WTC11 (cell line): ENCODE results near the gene SLC19A1. TPM values are rescaled to one million over a fixed set of nuclear protein-coding genes. Genes with fewer than 3 reads are reported as not detected.

Source experiments
- ATAC-seq: fragments of 200-7000 bp; cut with Tn5 transposase; 2 replicates; pipeline ENCODE4 v1.10.0; 2021; ENCODE audit warnings: mild to moderate bottlenecking, moderate library complexity
- CTCF ChIA-PET: fragments of 300-600 bp; sonication (Branson Sonifier 250); formaldehyde crosslinking; loops from one replicate; lab custom pipeline; 2021; ENCODE audit warnings: antibody characterized with exemption; lab: Charles Lee
- POLR2A ChIA-PET: fragments of 350-600 bp; sonication (Branson Sonifier 250); formaldehyde crosslinking; loops from one replicate; lab custom pipeline; 2021; ENCODE audit warnings: antibody characterized with exemption; lab: Charles Lee
- DNase-seq: peaks from one replicate; pipeline ENCODE4 v3.0.0; 2021; ENCODE audit warnings: low spot score
- H3K27ac Mint-ChIP-seq: 2 replicates; pipeline ENCODE4 v1.8.0; 2021; ENCODE audit warnings: mixed read lengths
- H3K27me3 Mint-ChIP-seq: 2 replicates; pipeline ENCODE4 v1.8.0; 2021; ENCODE audit warnings: low read depth, mild to moderate bottlenecking, moderate library complexity, mixed read lengths
- H3K36me3 Mint-ChIP-seq: 2 replicates; pipeline ENCODE4 v1.8.0; 2021; ENCODE audit warnings: mixed read lengths
- H3K4me1 Mint-ChIP-seq: 2 replicates; pipeline ENCODE4 v1.8.0; 2022; ENCODE audit warnings: mixed read lengths
- H3K4me3 Mint-ChIP-seq: 2 replicates; pipeline ENCODE4 v1.8.0; 2021; ENCODE audit warnings: mild to moderate bottlenecking, moderate library complexity, mixed read lengths
- H3K9me3 Mint-ChIP-seq: 2 replicates; pipeline ENCODE4 v1.8.0; 2021; ENCODE audit warnings: mixed read lengths
- ATF2 ChIP-seq: sonication (generic); formaldehyde crosslinking; IDR thresholded peaks from 2 replicates; pipeline ENCODE4 v1.8.1; 2022; ENCODE audit warnings: low read depth, missing genetic modification reagents, borderline replicate concordance
- CREB1 ChIP-seq: sonication (generic); formaldehyde crosslinking; IDR thresholded peaks from 2 replicates; pipeline ENCODE4 v1.8.0; 2023; ENCODE audit warnings: mild to moderate bottlenecking, missing genetic modification reagents
- FOXJ3 ChIP-seq: sonication (generic); formaldehyde crosslinking; IDR thresholded peaks from 2 replicates; pipeline ENCODE4 v1.9.0; 2021; ENCODE audit warnings: missing genetic modification reagents, mild to moderate bottlenecking, borderline replicate concordance
- FOXK1 ChIP-seq: sonication (generic); formaldehyde crosslinking; IDR thresholded peaks from 2 replicates; pipeline ENCODE4 v1.8.0; 2022; ENCODE audit warnings: mild to moderate bottlenecking, moderate library complexity, missing genetic modification reagents
- GTF2I ChIP-seq: fragments of 250-450 bp; sonication (Bioruptor Pico); conservative IDR thresholded peaks from 2 replicates; pipeline ENCODE4 v1.4.0; 2021; ENCODE audit warnings: mild to moderate bottlenecking
- HMGXB4 ChIP-seq: sonication (generic); formaldehyde crosslinking; IDR thresholded peaks from 2 replicates; pipeline ENCODE4 v1.8.1; 2023; ENCODE audit warnings: mild to moderate bottlenecking, moderate library complexity, missing genetic modification reagents
- KAT7 ChIP-seq: sonication (generic); formaldehyde crosslinking; IDR thresholded peaks from 2 replicates; pipeline ENCODE4 v1.8.1; 2023; ENCODE audit warnings: missing genetic modification reagents, mild to moderate bottlenecking, borderline replicate concordance
- MAX ChIP-seq: sonication (generic); formaldehyde crosslinking; IDR thresholded peaks from 2 replicates; pipeline ENCODE4 v1.8.0; 2022; ENCODE audit warnings: mild to moderate bottlenecking, missing genetic modification reagents
- OVOL2 ChIP-seq: fragments of 250-450 bp; sonication (Bioruptor Pico); IDR thresholded peaks from 2 replicates; pipeline ENCODE4 v1.9.0; 2021; ENCODE audit warnings: mild to moderate bottlenecking, borderline replicate concordance
- PRRX2 ChIP-seq: fragments of 250-450 bp; sonication (Bioruptor Pico); IDR thresholded peaks from 2 replicates; pipeline ENCODE4 v1.8.0; 2021; ENCODE audit warnings: mild to moderate bottlenecking
- RELA ChIP-seq: sonication (generic); formaldehyde crosslinking; IDR thresholded peaks from 2 replicates; pipeline ENCODE4 v1.8.1; 2022; ENCODE audit warnings: missing genetic modification reagents, mild to moderate bottlenecking, borderline replicate concordance
- SOX15 ChIP-seq: fragments of 250-450 bp; sonication (Bioruptor Pico); IDR thresholded peaks from 2 replicates; pipeline ENCODE4 v1.9.0; 2021; ENCODE audit warnings: mild to moderate bottlenecking
- TEAD4 ChIP-seq: sonication (generic); formaldehyde crosslinking; IDR thresholded peaks from 2 replicates; pipeline ENCODE4 v1.8.0; 2022; ENCODE audit warnings: mild to moderate bottlenecking, missing genetic modification reagents
- ZBTB21 ChIP-seq: sonication (generic); formaldehyde crosslinking; IDR thresholded peaks from 2 replicates; pipeline ENCODE4 v1.8.1; 2023; ENCODE audit warnings: mild to moderate bottlenecking, missing genetic modification reagents, borderline replicate concordance
- ZNF219 ChIP-seq: sonication (generic); formaldehyde crosslinking; IDR thresholded peaks from 2 replicates; pipeline ENCODE4 v1.8.0; 2023; ENCODE audit warnings: missing genetic modification reagents, mild to moderate bottlenecking, borderline replicate concordance
- ZNF232 ChIP-seq: sonication (generic); formaldehyde crosslinking; IDR thresholded peaks from 2 replicates; pipeline ENCODE4 v1.8.0; 2022; ENCODE audit warnings: mild to moderate bottlenecking, missing genetic modification reagents
- ZNF263 ChIP-seq: sonication (generic); formaldehyde crosslinking; IDR thresholded peaks from 2 replicates; pipeline ENCODE4 v1.8.1; 2022; ENCODE audit warnings: low read depth, mild to moderate bottlenecking, moderate library complexity, missing genetic modification reagents
- ZNF423 ChIP-seq: fragments of 250-450 bp; sonication (Bioruptor Pico); IDR thresholded peaks from 2 replicates; pipeline ENCODE4 v2.1.2; 2022; ENCODE audit warnings: mild to moderate bottlenecking, moderate library complexity
- total RNA-seq: library from RNA; stranded (reverse); gene quantifications from 3 replicates; pipeline ENCODE4 v1.2.3, GENCODE V29; 2021
- TF ChIP-seq, protein P1 (sequence below): sonication (generic); formaldehyde crosslinking; conservative IDR thresholded peaks from 2 replicates; pipeline ENCODE4 v1.8.1; 2023; ENCODE audit warnings: mild to moderate bottlenecking, low read depth, missing genetic modification reagents, moderate library complexity
- TF ChIP-seq, protein P2 (sequence below): sonication (generic); formaldehyde crosslinking; IDR thresholded peaks from 2 replicates; pipeline ENCODE4 v1.8.1; 2022; ENCODE audit warnings: missing genetic modification reagents, borderline replicate concordance
- TF ChIP-seq, protein P3 (sequence below): sonication (generic); formaldehyde crosslinking; IDR thresholded peaks from 2 replicates; pipeline ENCODE4 v1.8.0; 2022; ENCODE audit warnings: mild to moderate bottlenecking, missing genetic modification reagents

The SLC19A1 gene
- total RNA-seq, 1 experiment from 2014 or later: 29.8 TPM

- TF ChIP-seq, protein P1, sequence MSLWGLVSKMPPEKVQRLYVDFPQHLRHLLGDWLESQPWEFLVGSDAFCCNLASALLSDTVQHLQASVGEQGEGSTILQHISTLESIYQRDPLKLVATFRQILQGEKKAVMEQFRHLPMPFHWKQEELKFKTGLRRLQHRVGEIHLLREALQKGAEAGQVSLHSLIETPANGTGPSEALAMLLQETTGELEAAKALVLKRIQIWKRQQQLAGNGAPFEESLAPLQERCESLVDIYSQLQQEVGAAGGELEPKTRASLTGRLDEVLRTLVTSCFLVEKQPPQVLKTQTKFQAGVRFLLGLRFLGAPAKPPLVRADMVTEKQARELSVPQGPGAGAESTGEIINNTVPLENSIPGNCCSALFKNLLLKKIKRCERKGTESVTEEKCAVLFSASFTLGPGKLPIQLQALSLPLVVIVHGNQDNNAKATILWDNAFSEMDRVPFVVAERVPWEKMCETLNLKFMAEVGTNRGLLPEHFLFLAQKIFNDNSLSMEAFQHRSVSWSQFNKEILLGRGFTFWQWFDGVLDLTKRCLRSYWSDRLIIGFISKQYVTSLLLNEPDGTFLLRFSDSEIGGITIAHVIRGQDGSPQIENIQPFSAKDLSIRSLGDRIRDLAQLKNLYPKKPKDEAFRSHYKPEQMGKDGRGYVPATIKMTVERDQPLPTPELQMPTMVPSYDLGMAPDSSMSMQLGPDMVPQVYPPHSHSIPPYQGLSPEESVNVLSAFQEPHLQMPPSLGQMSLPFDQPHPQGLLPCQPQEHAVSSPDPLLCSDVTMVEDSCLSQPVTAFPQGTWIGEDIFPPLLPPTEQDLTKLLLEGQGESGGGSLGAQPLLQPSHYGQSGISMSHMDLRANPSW: no peak
- no peak for TF ChIP-seq GTF2I (CRISPR knock-in tag)
- TF ChIP-seq FOXJ3 (CRISPR knock-in tag): no peak
- no peak for TF ChIP-seq ZNF232
- no peak for TF ChIP-seq TEAD4 (CRISPR knock-in tag)
Observed at GRCh38 chr21:45450423-45451090, 91.7 kb downstream of the SLC19A1 start (continued).

DNA sequence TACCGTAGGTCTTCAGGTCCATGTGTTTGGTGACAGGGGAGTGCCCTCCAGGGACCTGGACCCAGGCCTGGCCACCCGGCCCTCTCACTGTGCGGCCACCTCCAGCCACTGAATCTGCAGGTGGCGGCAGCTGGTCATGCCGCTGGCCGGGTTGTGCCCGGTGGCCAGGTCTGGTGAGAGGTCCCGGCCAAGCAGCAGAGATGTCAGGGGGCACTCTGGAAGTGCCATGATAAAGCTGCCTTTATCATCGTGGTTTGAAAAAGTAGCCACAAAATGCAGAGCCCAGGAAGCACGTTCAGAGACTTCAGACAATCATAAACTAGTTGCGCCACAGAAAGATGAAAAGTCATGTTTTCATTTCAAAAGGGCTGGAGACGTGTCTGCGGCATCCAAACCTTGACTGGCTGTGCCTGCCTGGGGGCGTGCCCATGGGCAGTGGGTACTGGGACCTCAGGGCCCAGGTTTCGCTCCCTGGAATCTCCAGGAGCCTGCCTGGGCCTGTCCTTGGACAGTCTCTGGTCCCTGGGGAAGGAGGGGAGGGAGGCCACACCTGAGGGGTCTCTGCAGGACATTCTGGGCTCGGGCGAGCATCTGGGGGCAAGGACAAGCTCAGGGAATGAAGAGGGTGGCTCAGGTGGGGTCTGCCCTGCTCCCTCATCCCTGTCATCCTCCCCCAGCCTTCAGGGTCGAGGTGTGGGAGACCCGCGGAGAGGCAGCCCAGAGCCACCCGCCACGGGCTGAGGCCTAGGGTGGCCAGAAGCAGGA, 92.4 kb downstream of the SLC19A1 start:
- ATAC-seq: no peak
- Mint-ChIP-seq H3K9me3 (peaks cover 23% of the 10 kb centered on the region), H3K27me3 (no peaks in the 10 kb centered on the region), H3K27ac (peak overlapping the region; percentile 70), H3K36me3 (peaks cover 38% of the 10 kb centered on the region), H3K4me1 (peaks cover 3% of the 10 kb centered on the region; the same call in 1 of the 2 replicates), H3K4me3 (no peak overlapping the region)
- ChIA-PET POLR2A (no interaction called here), CTCF (interaction anchor here (0.9 kb wide), 1 partner anchor 157 kb away, joined by 3 read pairs; no protein-coding TSS in a partner anchor)
- no peak for DNase-seq
- TF ChIP-seq ATF2 (CRISPR knock-in tag): no peak
- TF ChIP-seq ZNF423 (CRISPR knock-in tag): no peak
- TF ChIP-seq, protein P2, sequence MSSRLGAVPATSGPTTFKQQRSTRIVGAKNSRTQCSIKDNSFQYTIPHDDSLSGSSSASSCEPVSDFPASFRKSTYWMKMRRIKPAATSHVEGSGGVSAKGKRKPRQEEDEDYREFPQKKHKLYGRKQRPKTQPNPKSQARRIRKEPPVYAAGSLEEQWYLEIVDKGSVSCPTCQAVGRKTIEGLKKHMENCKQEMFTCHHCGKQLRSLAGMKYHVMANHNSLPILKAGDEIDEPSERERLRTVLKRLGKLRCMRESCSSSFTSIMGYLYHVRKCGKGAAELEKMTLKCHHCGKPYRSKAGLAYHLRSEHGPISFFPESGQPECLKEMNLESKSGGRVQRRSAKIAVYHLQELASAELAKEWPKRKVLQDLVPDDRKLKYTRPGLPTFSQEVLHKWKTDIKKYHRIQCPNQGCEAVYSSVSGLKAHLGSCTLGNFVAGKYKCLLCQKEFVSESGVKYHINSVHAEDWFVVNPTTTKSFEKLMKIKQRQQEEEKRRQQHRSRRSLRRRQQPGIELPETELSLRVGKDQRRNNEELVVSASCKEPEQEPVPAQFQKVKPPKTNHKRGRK (CRISPR knock-in tag): no peak
- TF ChIP-seq FOXK1 (CRISPR knock-in tag): no peak
- no peak for TF ChIP-seq ZBTB21 (CRISPR knock-in tag)
- no peak for TF ChIP-seq HMGXB4
- no peak for TF ChIP-seq RELA
- TF ChIP-seq CREB1 (CRISPR knock-in tag): no peak
- TF ChIP-seq KAT7: no peak
- no peak for TF ChIP-seq OVOL2
- no peak for TF ChIP-seq MAX (CRISPR knock-in tag)
- no peak for TF ChIP-seq ZNF263 (CRISPR knock-in tag)
- no peak for TF ChIP-seq ZNF219 (CRISPR knock-in tag)
- TF ChIP-seq, protein P3, sequence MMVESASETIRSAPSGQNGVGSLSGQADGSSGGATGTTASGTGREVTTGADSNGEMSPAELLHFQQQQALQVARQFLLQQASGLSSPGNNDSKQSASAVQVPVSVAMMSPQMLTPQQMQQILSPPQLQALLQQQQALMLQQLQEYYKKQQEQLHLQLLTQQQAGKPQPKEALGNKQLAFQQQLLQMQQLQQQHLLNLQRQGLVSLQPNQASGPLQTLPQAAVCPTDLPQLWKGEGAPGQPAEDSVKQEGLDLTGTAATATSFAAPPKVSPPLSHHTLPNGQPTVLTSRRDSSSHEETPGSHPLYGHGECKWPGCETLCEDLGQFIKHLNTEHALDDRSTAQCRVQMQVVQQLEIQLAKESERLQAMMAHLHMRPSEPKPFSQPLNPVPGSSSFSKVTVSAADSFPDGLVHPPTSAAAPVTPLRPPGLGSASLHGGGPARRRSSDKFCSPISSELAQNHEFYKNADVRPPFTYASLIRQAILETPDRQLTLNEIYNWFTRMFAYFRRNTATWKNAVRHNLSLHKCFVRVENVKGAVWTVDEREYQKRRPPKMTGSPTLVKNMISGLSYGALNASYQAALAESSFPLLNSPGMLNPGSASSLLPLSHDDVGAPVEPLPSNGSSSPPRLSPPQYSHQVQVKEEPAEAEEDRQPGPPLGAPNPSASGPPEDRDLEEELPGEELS (CRISPR knock-in tag): no peak
- no peak for TF ChIP-seq PRRX2 (CRISPR knock-in tag)
- no peak for TF ChIP-seq SOX15 (CRISPR knock-in tag)
